Mesothelial cell of epicardium (in vitro differentiated cells): ENCODE data around the gene DSE. TPM values are rescaled to one million over a fixed set of nuclear protein-coding genes. Genes with fewer than 3 reads are reported as not detected.

Experiments
- DNase-seq, 2 experiments: peaks; one replicate each; pipeline ENCODE4 v3.0.0; 2021; ENCODE audit warnings: low spot score in 2 of 2; ENCODE audit not compliant: unreplicated experiment in 2 of 2
- H3K27ac Mint-ChIP-seq: 2 replicates; pipeline ENCODE4 v1.8.0; 2021; ENCODE audit warnings: mixed read lengths
- H3K27me3 Mint-ChIP-seq: 2 replicates; pipeline ENCODE4 v1.8.0; 2021; ENCODE audit warnings: low read depth, mixed read lengths
- H3K36me3 Mint-ChIP-seq: 2 replicates; pipeline ENCODE4 v1.8.0; 2021; ENCODE audit warnings: mixed read lengths
- H3K4me1 Mint-ChIP-seq: 2 replicates; pipeline ENCODE4 v1.8.0; 2021; ENCODE audit warnings: mixed read lengths
- H3K4me3 Mint-ChIP-seq: 2 replicates; pipeline ENCODE4 v1.8.0; 2021; ENCODE audit warnings: mild to moderate bottlenecking, moderate library complexity, mixed read lengths
- H3K9me3 Mint-ChIP-seq: 2 replicates; pipeline ENCODE4 v1.8.0; 2021; ENCODE audit warnings: mixed read lengths
- CTCF ChIP-seq: fragments of 200-600 bp; sonication (generic); IDR thresholded peaks from one replicate; pipeline ENCODE4 v1.5.0; 2021; ENCODE audit warnings: antibody characterized with exemption; ENCODE audit not compliant: unreplicated experiment
- total RNA-seq: library from RNA; stranded (reverse); gene quantifications from 3 replicates; pipeline ENCODE4 v1.2.1, GENCODE V29; 2021

The DSE gene
- total RNA-seq, 1 donor from 2014 or later = 70.7 TPM

GRCh38 chr6:116412270-116412669 is 41.5 kb downstream of the DSE start:
- Mint-ChIP-seq H3K27ac (peak overlapping the region; percentile 66), H3K4me1 (peaks cover 48% of the 10 kb centered on the region), H3K4me3 (no peak overlapping the region), H3K9me3 (no peaks in the 10 kb centered on the region), H3K36me3 (peaks cover 14% of the 10 kb centered on the region), H3K27me3 (no peaks in the 10 kb centered on the region)
- no peak for DNase-seq
- no peak for TF ChIP-seq CTCF

GRCh38 chr6:116413357-116413756 is 42.6 kb downstream of the DSE start:
- Mint-ChIP-seq H3K9me3 (no peaks in the 10 kb centered on the region), H3K27ac (no peak overlapping the region), H3K36me3 (peaks cover 14% of the 10 kb centered on the region), H3K4me1 (peaks cover 43% of the 10 kb centered on the region), H3K27me3 (no peaks in the 10 kb centered on the region), H3K4me3 (no peak overlapping the region)
- DNase-seq = no peak
- no peak for TF ChIP-seq CTCF

GRCh38 chr6:116417661-116418060 is 46.9 kb downstream of the DSE start:
- no peak for TF ChIP-seq CTCF
- H3K27ac Mint-ChIP-seq = no peak overlapping the region
- H3K4me1 Mint-ChIP-seq = peaks cover 26% of the 10 kb centered on the region
- no peaks in the 10 kb centered on the region for H3K9me3 Mint-ChIP-seq
- no peak for DNase-seq
- peaks cover 12% of the 10 kb centered on the region for H3K36me3 Mint-ChIP-seq
- H3K27me3 Mint-ChIP-seq = no peaks in the 10 kb centered on the region
- no peak overlapping the region for H3K4me3 Mint-ChIP-seq

- H3K36me3 Mint-ChIP-seq = peaks cover 10% of the 10 kb centered on the region
- no peaks in the 10 kb centered on the region for H3K27me3 Mint-ChIP-seq
- no peaks in the 10 kb centered on the region for H3K9me3 Mint-ChIP-seq
- DNase-seq = no peak
- TF ChIP-seq CTCF = no peak
- peaks cover 28% of the 10 kb centered on the region for H3K4me1 Mint-ChIP-seq
- H3K4me3 Mint-ChIP-seq = no peak overlapping the region
- H3K27ac Mint-ChIP-seq = no peak overlapping the region
Observed at GRCh38 chr6:116419069-116419786, 48.5 kb downstream of the DSE start.

- H3K27ac Mint-ChIP-seq = no peak overlapping the region
- H3K4me1 Mint-ChIP-seq = peaks cover 24% of the 10 kb centered on the region
Observed at GRCh38 chr6:116420341-116420740, 49.6 kb downstream of the DSE start.

More at GRCh38 chr6:116420341-116420740, 49.6 kb downstream of the DSE start:
- no peak overlapping the region for H3K4me3 Mint-ChIP-seq
- no peaks in the 10 kb centered on the region for H3K9me3 Mint-ChIP-seq
- DNase-seq = no peak
- no peaks in the 10 kb centered on the region for H3K27me3 Mint-ChIP-seq
- no peak for TF ChIP-seq CTCF
- peaks cover 5% of the 10 kb centered on the region for H3K36me3 Mint-ChIP-seq
